GM21367 (cell line): ENCODE measurements around the gene ZNF443.
"Not testable (repeated sequence)": the region's sequence is repeated elsewhere in the genome, so short reads cannot be mapped to it uniquely, and the experiment has no call there.

Experiments
- ATAC-seq: cut with Tn5 transposase; IDR thresholded peaks from one replicate; pipeline ENCODE4 v1.9.1; 2021; ENCODE audit not compliant: unreplicated experiment

ZNF443 gene

GRCh38 chr19:12425236-12425887, 15.5 kb downstream of the ZNF443 start:
- ATAC-seq = no peak

DNA sequence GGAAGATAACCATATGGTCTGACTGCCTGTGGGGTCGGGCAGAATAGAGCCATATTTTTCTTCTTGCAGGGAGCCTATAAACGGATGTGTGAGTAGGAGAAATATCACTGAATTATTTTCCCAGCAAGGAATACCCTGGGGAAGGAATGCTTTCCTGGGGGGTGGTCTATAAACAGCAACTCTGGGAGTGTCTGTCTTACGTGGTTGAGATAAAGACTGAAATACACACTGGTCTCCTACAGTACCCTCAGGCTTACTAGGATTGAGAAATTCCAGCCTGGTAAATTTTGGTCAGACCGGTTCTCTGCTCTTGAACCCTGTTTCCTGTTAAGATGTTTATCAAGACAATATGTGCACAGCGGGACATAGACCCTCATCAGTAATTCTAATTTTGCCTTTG, 23.5 kb downstream of the ZNF443 start:
- ATAC-seq = not testable (repeated sequence)

DNA sequence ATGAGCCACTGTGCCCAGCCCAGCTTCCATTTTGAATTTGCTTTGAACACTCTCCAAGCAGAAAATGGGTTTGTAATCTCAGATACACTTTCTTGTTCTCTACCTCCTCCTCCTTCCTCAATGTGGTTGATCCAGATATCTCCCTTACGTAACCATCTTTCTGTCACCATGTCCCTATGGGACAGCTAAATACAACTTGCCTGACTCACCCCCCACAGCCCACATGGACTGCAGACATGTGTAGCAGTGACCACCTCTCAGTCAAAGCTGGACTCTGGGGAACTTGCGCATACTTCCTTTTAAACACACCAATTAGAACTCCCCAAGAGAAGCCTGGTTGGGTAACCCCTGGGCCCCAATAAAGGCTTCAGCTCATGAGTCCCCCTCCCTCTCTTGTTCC, 28.9 kb downstream of the ZNF443 start:
- ATAC-seq = no peak

- ATAC-seq = peak; percentile 83
Observed at GRCh38 chr19:12400633-12401502, 40.0 kb downstream of the ZNF443 start, which contains the start of gene ZNF799. Gene ZNF799, minus strand, starts transcription at chr19:12401271. Its CDS starts 201 bp downstream, at chr19:12401070.

GRCh38 chr19:12399901-12400632, 40.8 kb downstream of the ZNF443 start:
- peak; percentile 26 for ATAC-seq

DNA sequence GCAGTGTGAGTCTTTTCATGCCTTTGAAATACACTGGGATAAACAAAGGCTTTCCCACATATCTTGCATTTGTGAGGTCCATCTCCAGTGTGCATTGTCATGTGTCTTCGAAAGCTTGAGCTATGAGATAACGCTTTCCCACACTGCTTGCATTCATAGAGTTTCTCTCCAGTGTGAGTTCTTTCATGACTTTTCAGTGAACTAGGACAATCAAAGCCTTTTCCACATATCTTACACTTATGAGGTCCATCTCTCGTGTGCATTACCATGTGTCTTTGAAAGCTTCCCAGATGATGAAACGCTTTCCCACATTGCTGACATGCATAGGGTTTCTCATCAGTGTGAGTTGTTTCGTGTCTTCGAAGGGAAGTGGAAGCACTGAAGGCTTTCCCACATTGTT, 49.7 kb downstream of the ZNF443 start:
- ATAC-seq = not testable (repeated sequence)

DNA sequence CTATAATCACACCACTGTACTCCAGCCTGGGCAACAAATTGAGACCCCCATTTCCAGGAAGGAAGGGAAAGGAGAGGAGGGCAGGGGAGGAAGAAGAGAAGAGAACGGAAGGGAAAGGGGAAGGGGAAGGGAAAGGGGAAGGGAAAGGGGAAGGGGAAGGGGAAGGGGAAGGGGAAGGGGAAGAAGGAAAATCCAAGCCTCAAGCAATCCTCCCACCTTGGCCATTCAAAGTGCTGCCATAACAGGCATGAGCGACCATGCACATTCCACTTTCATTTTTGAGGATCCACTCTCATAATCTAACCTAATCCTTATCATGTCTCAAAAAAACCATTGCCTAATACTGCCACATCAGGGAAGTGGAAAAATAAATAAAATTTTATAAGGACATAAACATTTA, 54.5 kb downstream of the ZNF443 start:
- ATAC-seq = not testable (repeated sequence)

DNA sequence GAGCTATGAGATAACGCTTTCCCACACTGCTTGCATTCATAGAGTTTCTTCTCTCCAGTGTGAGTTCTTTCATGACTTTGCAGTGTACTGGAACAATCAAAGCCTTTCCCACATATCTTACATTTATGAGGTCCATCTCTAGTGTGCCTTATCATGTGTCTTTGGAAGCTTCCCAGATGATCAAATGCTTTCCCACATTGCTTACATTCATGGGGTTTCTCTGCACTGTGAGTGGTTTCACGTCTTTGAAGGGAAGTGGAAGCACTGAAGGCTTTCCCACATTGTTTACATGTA, 60.4 kb downstream of the ZNF443 start:
- no peak for ATAC-seq

- ATAC-seq = no peak
Observed at GRCh38 chr19:12379732-12380443, 60.9 kb downstream of the ZNF443 start.
